Measurements from ENCODE around the gene PUM1. TPM values are rescaled to one million over a fixed set of nuclear protein-coding genes. Genes with fewer than 3 reads are reported as not detected.

The PUM1 gene
- total and polyA plus RNA-seq, 2 of the 4 experiments (the other 2 are of a cell fraction), result 75.4 to 137 TPM

- Histone ChIP-seq H3K4me2 (ENCODE audit: low read depth, low read length) (no peak overlapping the region), H3K23ac (ENCODE audit: low read depth, low read length) (no peak overlapping the region), H3K9me1 (ENCODE audit: insufficient read depth, low read length) (peaks cover 4% of the 10 kb centered on the region), H3K14ac (replicated peaks; ENCODE audit: low read depth, low read length) (no peak overlapping the region), H4K20me1 (ENCODE audit: insufficient read depth, low read length) (peaks cover 63% of the 10 kb centered on the region), H3K4me3 (ENCODE audit: insufficient read depth, low read depth, low read length) (no peak overlapping the region), H3K79me1 (ENCODE audit: low read depth in 1 of 2, low read length in 2 of 2) (peaks cover 53 to 75% of the 10 kb centered on the region in 2 experiments), H3K4me1 (ENCODE audit: control insufficient read depth, insufficient read depth, low read length) (peaks cover 8% of the 10 kb centered on the region), H2BK5ac (ENCODE audit: low read depth, low read length, poor library complexity, severe bottlenecking) (no peak overlapping the region), H3K27me3 (ENCODE audit: control insufficient read depth, insufficient read depth, low read length) (no peaks in the 10 kb centered on the region), H2BK120ac (ENCODE audit: low read depth, low read length) (no peak overlapping the region), H3K36me3 (ENCODE audit: control insufficient read depth, insufficient read depth, low read length) (peaks cover 21% of the 10 kb centered on the region), H2AK5ac (ENCODE audit: low read depth, low read length) (no peak overlapping the region), H2BK15ac (ENCODE audit: low read depth, low read length) (no peak overlapping the region), H3K27ac (ENCODE audit: insufficient read depth, low read length) (no peak overlapping the region), H4K91ac (ENCODE audit: insufficient read depth, low read depth, low read length) (no peak overlapping the region), H3K18ac (ENCODE audit: low read depth, low read length) (no peak overlapping the region), H2AFZ (replicated peaks; ENCODE audit: low read length, poor library complexity) (no peak overlapping the region), H2AK9ac (replicated peaks; ENCODE audit: low read depth, low read length, poor library complexity) (no peak overlapping the region), H3K4ac (ENCODE audit: low read depth, low read length) (no peak overlapping the region), H4K5ac (ENCODE audit: low read depth, low read length) (no peak overlapping the region), H4K8ac (ENCODE audit: low read depth in 2 of 2, low read length in 2 of 2) (no peak overlapping the region), H2BK20ac (ENCODE audit: low read depth, low read length) (no peak overlapping the region), H3K9ac (ENCODE audit: low read depth, low read length) (no peak overlapping the region), H3K56ac (ENCODE audit: extremely low read depth, insufficient read depth, low read length) (no peak overlapping the region), H3K9me3 (ENCODE audit: control insufficient read depth, insufficient read depth, low read length) (no peaks in the 10 kb centered on the region)
- CTCF ChIA-PET, result no interaction called here
- in situ Hi-C loops (cut with MboI; ENCODE audit: low sequenced_read_pairs), result no loop called here
- no TSS peak for BruUV-seq (replicated peaks)
- no peak for TF ChIP-seq RCOR1 (IDR thresholded peaks at IDR 0.05; ENCODE audit: insufficient replicate concordance, low read length)
- DNase-seq (no peak), ATAC-seq (ENCODE audit: low read depth) (no peak)
- POLR2A ChIA-PET (ENCODE audit: unreplicated experiment), result no interaction called here
- intact Hi-C loops (cut with micrococcal nuclease), result loop anchor here (2.0 kb wide), 1 partner anchor 82 kb away; the partner anchor contains the start of gene PUM1
- dilution Hi-C loops (cut with HindIII; ENCODE audit: low sequenced_read_pairs, unreplicated experiment), result no loop called here
Observed at GRCh38 chr1:30982431-30982830, 83.1 kb downstream of the PUM1 start.

All from IMR-90 (cell line).